Fibroblast of gingiva (primary cell): Measurements from ENCODE around the gene STPG3.

Source experiments
- DNase-seq: peaks from one replicate; pipeline ENCODE4 v3.0.0-alpha.2; 2011; ENCODE audit warnings: low read depth

The STPG3 gene

DNA sequence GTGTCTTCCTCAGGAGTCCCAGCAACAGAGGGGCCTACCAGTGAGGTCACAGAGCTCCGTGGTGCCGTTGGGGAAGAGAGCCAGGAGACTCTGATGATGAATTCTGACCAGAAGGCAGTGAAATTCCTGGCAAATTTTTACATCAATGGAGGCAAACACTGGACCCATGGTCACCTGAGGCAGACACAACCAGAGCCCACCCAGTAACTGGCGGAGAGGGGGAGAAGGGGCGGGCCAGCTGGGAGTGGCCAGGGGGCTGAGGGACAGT, at the start of gene STPG3:
TSS of gene STPG3 (plus strand) at position 93 of the 268 bp plus-strand sequence. CDS start at position 94, 1 bp downstream.
- no peak for DNase-seq

GRCh38 chr9:137202966-137203365, 48.1 kb upstream of the STPG3 start:
- no peak for DNase-seq

DNA sequence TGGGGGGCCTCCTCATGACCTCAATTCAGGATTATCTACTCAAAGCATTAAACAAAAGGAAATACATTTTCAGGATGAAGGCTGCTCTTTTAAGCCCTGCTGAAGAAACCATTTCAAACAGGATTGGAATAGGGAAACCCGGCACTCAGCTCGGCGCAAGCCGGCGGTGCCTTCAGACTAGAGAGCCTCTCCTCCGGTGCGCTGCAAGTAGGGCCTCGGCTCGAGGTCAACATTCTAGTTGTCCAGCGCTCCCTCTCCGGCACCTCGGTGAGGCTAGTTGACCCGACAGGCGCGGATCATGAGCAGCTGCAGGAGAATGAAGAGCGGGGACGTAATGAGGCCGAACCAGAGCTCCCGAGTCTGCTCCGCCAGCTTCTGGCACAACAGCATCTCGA, 46.4 kb upstream of the STPG3 start:
- no peak for DNase-seq

DNA sequence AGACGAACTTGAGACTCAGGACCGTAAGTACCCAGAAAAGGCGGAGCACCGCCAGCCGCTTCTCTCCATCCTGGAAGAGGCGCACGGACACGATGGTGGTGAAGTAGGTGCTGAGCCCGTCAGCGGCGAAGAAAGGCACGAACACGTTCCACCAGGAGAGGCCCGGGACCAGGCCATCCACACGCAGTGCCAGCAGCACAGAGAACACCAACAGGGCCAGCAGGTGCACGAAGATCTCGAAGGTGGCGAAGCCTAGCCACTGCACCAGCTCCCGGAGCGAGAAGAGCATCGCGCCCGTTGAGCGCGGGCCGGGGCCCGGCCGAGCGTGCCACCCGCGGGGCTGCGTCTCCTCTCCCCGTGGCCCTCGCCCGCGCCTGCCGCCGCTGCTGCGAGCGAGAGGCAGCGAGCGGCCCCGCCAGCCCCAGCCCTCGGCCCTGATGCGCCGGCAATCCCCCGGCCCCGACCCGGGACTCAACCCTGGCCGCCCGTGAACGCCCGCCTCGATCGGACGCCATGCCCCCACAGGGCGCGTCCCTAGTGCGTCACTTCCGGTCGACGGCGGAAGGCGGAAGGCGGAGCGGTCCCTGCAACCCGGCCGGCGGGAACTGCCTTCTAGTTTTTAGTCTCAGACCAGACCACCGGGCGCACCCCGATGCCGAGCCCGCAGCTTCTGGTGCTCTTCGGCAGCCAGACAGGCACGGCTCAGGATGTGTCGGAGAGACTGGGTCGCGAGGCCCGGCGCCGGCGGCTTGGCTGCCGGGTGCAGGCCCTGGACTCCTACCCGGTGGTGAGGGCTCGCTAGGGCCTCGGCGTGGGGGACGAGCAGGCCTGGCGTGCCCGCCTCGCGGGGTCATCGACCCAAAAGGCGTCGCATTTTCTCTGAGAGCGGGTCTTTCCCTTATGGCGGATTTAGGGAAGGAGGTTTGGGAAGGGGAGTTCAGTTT, 45.7 kb upstream of the STPG3 start, which contains the start of the genes NDOR1 and TMEM203:
TSS of gene NDOR1 (plus strand) at position 575 of the 944 bp plus-strand sequence. CDS start at position 653, 78 bp downstream.
TSS of gene TMEM203 (minus strand) at position 523 of the 944 bp plus-strand sequence. CDS start at position 289, 234 bp downstream.
- peak; percentile 69 for DNase-seq

- DNase-seq: no peak
Measured at GRCh38 chr9:137206602-137207001, 44.5 kb upstream of the STPG3 start.

GRCh38 chr9:137211532-137211931, 39.6 kb upstream of the STPG3 start:
- DNase-seq: no peak

DNA sequence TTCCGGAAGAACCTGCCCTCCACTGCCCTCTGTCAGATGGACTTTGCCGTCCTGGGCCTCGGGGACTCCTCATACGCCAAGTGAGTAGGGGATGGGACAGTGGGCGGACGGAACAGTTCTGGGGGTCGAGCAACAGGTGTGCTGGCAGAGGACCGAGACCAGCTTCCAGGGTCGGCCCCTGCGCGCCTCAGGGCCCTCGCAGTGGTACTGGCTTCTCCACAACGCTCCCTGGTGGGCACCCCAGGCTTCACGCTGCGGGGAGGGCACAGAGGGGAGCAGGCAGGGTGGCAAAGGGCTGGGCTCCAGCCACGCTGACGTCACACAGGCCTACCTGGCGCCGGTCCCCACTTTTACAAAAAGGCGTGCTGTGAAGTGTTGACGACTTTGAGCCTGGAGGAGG, 38.6 kb upstream of the STPG3 start:
- no peak for DNase-seq

GRCh38 chr9:137213160-137214060, 37.7 kb upstream of the STPG3 start:
- no peak for DNase-seq

- no peak for DNase-seq
Measured at GRCh38 chr9:137214620-137215019, 36.5 kb upstream of the STPG3 start.

DNA sequence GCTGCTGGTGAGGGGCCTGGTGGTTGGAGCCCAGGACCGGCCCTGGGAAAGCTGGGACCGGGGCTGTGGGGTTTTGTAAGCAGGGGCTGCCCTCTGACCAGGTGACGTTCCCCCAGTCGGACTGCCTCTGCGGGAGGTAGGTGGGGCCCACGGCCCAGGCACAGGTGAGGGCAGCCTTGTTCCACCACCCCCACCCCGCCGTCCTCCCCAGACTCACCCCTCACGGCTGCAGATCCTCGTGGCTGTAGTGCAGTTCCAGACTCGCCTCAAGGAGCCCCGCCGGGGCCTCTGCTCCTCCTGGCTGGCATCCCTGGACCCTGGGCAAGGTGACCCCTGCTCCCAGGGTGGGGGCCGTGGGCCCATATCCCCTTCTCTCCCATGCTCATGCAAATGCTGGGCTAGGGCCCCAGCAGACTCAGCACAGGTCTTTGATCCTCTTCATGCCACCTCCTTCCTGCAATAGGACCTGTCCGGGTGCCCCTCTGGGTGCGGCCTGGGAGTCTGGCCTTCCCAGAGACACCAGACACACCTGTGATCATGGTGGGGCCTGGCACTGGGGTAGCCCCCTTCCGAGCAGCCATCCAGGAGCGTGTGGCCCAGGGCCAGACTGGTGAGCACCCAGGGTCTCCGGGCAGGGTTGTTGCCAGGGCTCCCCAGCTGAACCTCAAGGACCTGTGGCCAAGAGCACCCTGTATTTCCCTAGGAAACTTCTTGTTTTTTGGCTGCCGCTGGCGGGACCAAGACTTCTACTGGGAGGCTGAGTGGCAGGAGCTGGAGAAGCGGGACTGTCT, 35.7 kb upstream of the STPG3 start:
- DNase-seq: no peak

DNA sequence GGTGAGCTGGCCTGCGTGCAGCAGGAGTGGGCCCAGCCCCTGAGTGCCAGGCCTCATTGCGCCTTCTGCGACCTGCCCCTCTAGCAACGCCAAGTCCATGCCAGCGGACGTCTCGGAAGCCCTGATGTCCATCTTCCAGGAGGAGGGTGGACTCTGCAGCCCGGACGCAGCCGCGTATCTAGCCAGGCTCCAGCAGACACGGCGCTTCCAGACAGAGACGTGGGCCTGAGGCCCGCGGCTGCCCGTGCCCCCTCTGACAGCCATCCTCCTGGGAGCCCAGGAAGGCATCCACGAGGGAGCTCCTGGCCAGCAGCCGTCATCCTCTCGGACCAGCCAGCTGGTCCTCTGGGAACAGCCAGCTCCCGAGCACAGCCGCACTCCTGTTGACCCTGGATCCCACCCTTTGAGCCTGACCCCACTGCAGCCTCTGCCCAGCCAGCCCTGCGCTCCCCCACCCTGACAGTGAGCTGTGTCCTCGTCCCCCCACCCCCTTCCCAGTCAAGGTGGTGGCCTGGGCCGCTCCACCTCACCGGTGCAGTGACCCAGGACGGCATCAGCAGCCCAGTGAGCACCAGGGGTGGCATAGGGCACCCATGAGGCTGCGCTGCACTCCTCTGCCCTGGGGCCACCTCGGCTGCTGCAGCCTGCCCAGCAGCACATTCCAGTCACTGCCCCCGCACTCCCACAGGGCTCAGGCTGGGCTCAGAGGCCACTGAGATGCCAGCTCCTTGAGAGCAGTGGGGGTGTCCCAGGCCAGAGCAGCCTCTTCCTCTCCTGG, 34.7 kb upstream of the STPG3 start:
- DNase-seq: no peak

DNA sequence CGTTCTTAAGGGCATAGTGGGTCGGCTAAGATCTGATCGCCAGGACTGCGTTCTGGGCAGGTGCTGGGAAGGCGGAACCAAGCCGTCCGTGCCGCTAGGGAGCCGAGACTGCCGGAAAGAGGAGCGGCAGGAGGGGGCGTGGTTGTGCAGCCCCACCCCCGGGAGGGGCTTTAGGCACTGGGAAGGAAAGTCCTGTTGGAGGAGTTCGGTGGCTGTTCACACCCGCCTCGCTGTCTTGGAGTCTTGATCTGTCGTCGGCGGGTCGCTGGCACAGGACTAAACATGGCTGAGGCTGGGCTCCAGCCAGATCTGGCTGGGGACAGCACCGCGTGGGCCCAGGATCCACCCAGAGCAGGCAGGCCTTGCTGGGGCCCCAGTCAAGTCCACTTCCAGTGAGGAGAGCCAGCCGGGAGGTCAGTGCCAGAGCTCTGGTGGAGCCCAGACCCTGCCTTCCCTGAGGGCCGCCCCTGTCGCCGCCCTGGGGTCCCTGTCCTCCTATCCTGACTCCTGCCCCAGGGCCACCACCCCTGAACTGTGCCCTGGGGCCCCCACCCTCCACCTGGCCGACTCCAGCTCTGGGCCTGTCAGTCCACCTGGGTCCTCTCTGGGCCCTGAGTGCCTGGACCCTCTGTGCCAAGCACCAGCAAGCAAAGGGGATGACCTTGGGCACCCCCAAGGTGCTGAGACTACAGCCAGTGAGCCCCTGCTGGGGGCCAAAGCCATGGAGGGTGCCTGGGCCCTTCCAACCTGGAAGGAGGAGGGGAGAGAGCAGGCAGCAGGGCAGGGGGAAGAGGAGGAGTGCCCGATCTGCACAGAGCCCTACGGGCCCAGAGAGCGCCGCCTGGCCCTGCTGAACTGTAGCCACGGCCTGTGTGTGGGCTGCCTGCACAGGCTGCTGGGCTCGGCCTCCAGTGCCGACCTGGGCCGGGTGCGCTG, 33.5 kb upstream of the STPG3 start:
- DNase-seq: peak; percentile 26

DNA sequence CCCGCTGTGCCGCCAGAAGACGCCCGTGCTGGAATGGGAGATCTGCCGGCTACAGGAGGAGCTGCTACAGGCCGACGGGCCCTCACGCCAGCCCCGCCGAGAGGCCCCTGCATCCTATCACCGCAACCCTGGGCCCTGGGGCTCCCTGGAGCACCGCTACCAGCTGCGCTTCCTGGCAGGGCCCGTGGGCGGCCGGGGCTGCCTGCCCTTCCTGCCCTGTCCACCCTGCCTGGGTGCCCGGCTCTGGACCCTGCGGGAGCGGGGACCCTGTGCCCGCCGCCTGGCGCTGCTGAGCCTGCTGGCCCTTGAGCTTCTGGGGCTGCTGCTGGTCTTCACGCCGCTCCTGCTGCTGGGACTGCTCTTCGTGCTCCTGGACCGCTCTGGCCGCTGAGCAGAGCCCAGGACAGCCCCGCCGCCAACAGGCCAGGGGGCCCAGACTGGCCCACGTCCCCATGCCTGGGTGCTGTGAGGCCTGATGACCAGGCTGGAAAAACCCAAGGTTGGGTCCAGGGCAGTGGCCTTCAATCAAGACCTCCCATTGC, 32.8 kb upstream of the STPG3 start:
- DNase-seq: no peak

DNA sequence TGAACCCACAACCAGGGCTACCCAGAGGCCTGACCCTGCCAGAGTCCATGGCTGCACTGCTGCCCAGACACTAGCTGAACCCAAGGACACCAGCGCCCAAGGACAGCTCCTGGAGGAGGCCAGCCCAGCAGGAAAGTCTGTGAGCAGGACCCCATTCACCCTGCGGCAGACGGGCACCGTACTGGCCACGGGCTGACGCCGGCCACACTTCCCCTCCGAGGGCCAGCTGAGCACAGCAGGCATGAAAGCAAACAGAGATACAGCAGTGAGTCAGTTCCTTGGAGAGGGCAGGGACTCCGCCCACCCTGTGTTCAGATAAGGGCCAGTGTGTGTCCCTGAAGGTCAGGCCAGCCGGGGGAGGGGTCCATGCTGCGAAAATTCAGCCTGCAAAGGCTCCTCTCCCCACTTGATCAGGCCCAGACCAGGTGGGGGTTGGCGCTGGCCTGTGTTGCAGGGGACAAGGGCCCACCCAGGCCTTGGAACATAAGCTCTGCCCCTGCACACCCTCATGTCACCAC, 32.3 kb upstream of the STPG3 start:
- DNase-seq: no peak

GRCh38 chr9:137219757-137220316, 31.2 kb upstream of the STPG3 start:
- no peak for DNase-seq

GRCh38 chr9:137220317-137221094, 30.6 kb upstream of the STPG3 start:
- DNase-seq: no peak

DNA sequence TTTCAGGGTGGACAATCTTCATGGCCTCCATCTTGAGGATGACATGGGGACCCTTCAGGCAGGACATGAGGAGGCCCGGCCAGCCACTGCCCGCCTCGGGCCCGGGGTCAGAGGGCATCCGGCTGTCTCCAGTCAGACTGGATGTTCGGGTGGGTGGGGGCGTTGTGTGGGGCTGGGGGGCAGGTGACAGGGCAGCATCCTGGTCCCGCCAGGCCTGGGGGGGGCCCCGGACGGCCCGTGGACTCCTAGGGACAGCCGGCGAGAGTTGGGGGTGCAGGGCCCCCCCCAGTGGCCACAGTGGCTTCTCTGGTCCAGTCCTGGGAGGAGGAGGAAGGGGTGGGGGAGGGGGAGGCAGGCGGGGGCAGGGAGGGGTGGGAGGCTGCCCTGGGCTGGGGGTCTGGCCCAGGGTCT, 30.0 kb upstream of the STPG3 start:
- no peak for DNase-seq

GRCh38 chr9:137221506-137222111, 29.5 kb upstream of the STPG3 start:
- DNase-seq: no peak
